Regular cardiac myocyte (primary cell): ENCODE data around the gene FAM20C. TPM values are rescaled to one million over a fixed set of nuclear protein-coding genes. Genes with fewer than 3 reads are reported as not detected.

Experiments used
- total RNA-seq: library from RNA; depleted of rRNA; stranded (reverse); fragments of >200 nt; gene quantifications from 2 replicates; pipeline ENCODE4 v1.2.3, GENCODE V29; 2014

Gene FAM20C
- 43.3 and 46.8 TPM in 2 replicates for total RNA-seq

GRCh38 chr7:191981-192649, at the start of gene FAM20C:
FAM20C (plus strand) TSS chr7:192571; CDS start chr7:193200, 629 bp downstream.

GRCh38 chr7:289756-290553, 97.6 kb downstream of the FAM20C start, which contains the start of gene FOXL3:
FOXL3 (plus strand) TSS chr7:290170; CDS start chr7:290170, 0 bp downstream.

Other genes with a start within 250 kb of the FAM20C start
- not detected in 2 replicates for gene FOXL3, start 97.6 kb downstream of the FAM20C start, total RNA-seq